Measurements from ENCODE around the gene COMMD8. TPM values are rescaled to one million over a fixed set of nuclear protein-coding genes. Genes with fewer than 3 reads are reported as not detected.

Gene COMMD8
- total RNA-seq, 4 donors from 2014 or later, result 6.0 to 26.1 (median 19.1) TPM

DNA sequence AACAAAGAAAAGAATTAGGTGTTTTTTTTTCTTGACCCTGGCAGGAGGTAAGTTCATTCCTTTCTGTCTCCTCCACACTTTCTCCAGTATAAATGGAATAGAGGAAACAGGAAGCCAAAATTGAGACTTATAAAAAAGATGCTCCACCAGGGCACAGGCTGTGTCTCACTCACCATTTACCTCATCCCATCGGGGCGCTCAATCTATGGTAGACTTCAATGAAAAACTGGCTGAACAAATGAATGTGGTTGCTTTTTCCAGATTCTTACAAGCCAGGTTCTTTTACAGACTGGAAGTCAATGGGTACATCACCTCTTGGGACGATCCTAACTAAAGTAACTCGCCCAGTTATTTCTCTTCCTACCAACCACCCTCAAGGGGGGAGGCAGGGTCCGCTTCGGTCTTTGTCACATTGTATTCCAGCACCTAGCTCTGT, 685 bp downstream of the COMMD8 start:
- TF ChIP-seq, protein P1, sequence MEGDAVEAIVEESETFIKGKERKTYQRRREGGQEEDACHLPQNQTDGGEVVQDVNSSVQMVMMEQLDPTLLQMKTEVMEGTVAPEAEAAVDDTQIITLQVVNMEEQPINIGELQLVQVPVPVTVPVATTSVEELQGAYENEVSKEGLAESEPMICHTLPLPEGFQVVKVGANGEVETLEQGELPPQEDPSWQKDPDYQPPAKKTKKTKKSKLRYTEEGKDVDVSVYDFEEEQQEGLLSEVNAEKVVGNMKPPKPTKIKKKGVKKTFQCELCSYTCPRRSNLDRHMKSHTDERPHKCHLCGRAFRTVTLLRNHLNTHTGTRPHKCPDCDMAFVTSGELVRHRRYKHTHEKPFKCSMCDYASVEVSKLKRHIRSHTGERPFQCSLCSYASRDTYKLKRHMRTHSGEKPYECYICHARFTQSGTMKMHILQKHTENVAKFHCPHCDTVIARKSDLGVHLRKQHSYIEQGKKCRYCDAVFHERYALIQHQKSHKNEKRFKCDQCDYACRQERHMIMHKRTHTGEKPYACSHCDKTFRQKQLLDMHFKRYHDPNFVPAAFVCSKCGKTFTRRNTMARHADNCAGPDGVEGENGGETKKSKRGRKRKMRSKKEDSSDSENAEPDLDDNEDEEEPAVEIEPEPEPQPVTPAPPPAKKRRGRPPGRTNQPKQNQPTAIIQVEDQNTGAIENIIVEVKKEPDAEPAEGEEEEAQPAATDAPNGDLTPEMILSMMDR (IDR thresholded peaks at IDR 0.05), result no peak
- no peaks in the 10 kb centered on the region for H3K27me3 ChIP-seq

DNA sequence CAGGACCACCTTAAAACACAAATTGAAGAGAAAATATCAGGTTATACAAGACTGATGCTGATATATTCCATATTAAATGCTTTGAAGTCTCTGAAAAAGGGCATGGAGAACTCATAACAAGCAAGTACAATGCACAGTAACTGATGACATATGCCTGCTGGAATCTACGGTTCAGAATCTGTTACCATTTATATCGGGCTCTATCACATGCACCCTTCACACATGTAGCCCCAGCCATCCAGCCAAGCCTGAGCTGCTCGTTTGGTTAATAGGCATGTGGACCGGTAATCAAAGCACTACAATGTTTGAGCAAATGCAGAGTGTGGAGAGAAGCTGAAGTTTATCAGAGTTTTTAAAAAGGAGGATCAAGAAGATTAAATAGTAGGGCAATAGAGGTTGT, 11.8 kb downstream of the COMMD8 start:
- Histone ChIP-seq H3K4me1 (no peaks in the 10 kb centered on the region), H3K9me3 (no peaks in the 10 kb centered on the region), H3K36me3 (peaks cover 0 to 55% (median 0%) of the 10 kb centered on the region in 3 donors), H3K27me3 (no peaks in the 10 kb centered on the region), H3K4me3 (no peak overlapping the region), H3K27ac (no peak overlapping the region)
- no peak for DNase-seq
- TF ChIP-seq, protein P1 (IDR thresholded peaks at IDR 0.05), result no peak
- no peak for TF ChIP-seq POLR2A (IDR thresholded peaks at IDR 0.05)

More for the DNA sequence above, 685 bp downstream of the COMMD8 start:
- H3K27ac ChIP-seq, result peak overlapping the region; percentile 71 to 93 (median 85)
- H3K36me3 ChIP-seq, result no peaks in the 10 kb centered on the region
- peaks cover 0 to 3% (median 0%) of the 10 kb centered on the region in 4 donors for H3K4me1 ChIP-seq
- no peak for DNase-seq
- no peaks in the 10 kb centered on the region for H3K9me3 ChIP-seq
- H3K4me3 ChIP-seq, result peak overlapping the region; percentile 73 to 83 (median 78)

DNA sequence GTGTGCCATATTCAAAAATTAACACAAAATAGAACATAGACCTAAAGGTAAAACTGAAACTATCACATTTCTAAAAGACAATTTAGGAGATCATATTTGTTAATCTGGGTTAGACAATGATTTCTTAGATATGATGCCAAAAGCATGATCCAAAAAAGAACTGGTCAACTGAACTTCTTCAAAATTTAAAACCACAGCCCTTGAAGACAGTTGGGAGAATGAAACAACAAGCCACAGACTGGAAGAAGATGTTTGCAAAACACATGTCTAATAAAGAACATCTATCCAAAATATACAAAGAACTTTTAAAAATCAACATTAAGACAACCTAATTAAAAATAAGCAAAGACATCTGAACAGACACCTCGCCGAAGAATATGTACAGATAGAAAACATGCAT, 19.5 kb downstream of the COMMD8 start:
- TF ChIP-seq, protein P1 (IDR thresholded peaks at IDR 0.05), result no peak
- TF ChIP-seq POLR2A (IDR thresholded peaks at IDR 0.05), result no peak
- Histone ChIP-seq H3K36me3 (no peaks in the 10 kb centered on the region), H3K4me3 (no peak overlapping the region), H3K4me1 (no peaks in the 10 kb centered on the region), H3K27ac (no peak overlapping the region), H3K27me3 (no peaks in the 10 kb centered on the region), H3K9me3 (no peaks in the 10 kb centered on the region)
- no peak for DNase-seq

DNA sequence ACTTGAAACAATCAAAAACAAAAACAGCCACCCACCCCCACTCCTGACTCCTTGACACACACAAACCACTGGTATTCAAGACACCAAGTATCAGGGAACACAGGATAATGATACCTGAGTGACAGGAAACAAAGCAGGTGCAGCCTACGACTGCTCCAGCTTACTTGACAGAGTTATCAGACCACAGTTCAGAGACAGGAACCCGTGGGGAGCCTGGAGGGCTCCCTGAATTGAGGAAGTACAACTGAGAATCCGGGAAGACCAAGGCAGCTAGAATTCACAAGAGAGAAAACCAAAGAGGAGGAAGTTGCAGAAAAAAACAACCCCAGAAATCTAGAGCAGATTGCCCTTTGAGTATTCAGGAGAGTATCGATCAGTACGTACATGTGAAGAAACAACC, 20.5 kb downstream of the COMMD8 start:
- Histone ChIP-seq H3K27me3 (no peaks in the 10 kb centered on the region), H3K27ac (no peak overlapping the region), H3K4me1 (no peaks in the 10 kb centered on the region), H3K36me3 (no peaks in the 10 kb centered on the region), H3K9me3 (no peaks in the 10 kb centered on the region), H3K4me3 (no peak overlapping the region)
- no peak for DNase-seq
- no peak for TF ChIP-seq POLR2A (IDR thresholded peaks at IDR 0.05)
- TF ChIP-seq, protein P1 (IDR thresholded peaks at IDR 0.05), result no peak

DNA sequence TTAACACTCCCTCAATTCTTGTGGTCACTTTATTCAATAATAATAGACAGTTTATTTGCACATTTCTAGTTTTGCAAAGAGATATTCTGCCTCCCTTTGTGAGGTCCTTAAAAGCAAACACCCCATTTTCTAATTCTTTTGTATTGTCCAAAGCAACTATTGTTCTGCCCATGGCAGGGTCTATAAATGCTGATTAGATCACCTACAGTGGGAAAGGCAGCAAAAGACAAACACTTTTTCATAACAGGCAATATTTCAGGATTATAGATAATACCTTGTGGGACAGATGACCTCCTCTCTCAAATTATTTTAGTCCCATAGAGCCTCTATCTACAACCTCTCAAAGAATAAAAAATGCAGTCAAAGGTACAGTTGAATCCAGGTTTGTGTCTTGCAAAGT, 28.6 kb downstream of the COMMD8 start:
- DNase-seq, result no peak
- Histone ChIP-seq H3K4me3 (no peak overlapping the region), H3K27ac (no peak overlapping the region), H3K36me3 (no peaks in the 10 kb centered on the region), H3K9me3 (no peaks in the 10 kb centered on the region), H3K4me1 (no peaks in the 10 kb centered on the region), H3K27me3 (no peaks in the 10 kb centered on the region)
- TF ChIP-seq POLR2A (IDR thresholded peaks at IDR 0.05), result no peak
- TF ChIP-seq, protein P1 (IDR thresholded peaks at IDR 0.05), result no peak

DNA sequence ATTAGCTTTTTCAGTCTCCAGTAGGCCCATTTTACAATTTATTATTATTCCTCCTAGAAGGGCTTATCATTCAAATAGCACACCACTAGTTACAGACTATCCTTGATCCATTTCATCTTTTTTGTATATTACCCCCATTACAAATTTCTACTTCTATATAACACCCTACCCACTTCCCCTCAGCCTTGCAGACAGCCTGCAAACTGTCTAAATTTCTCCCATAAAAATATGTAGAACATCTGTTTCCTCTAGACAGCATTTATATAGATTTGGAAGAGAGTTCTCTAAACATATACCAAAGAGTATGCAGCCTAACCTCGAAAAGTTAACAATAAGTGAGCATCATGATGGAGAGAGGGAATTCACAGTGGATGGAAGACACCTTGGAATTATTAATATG, 30.8 kb downstream of the COMMD8 start:
- Histone ChIP-seq H3K27ac (no peak overlapping the region), H3K4me1 (no peaks in the 10 kb centered on the region), H3K27me3 (no peaks in the 10 kb centered on the region), H3K4me3 (no peak overlapping the region), H3K9me3 (no peaks in the 10 kb centered on the region), H3K36me3 (no peaks in the 10 kb centered on the region)
- TF ChIP-seq POLR2A (IDR thresholded peaks at IDR 0.05), result no peak
- TF ChIP-seq, protein P1 (IDR thresholded peaks at IDR 0.05), result no peak
- DNase-seq, result no peak
